HK-2 (cell line): Measurements from ENCODE around the gene ARHGAP11A.

Experiments
- DNase-seq: peaks from one replicate; pipeline ENCODE4 v3.0.0-alpha.2; 2018; ENCODE audit not compliant: unreplicated experiment

ARHGAP11A gene

DNA sequence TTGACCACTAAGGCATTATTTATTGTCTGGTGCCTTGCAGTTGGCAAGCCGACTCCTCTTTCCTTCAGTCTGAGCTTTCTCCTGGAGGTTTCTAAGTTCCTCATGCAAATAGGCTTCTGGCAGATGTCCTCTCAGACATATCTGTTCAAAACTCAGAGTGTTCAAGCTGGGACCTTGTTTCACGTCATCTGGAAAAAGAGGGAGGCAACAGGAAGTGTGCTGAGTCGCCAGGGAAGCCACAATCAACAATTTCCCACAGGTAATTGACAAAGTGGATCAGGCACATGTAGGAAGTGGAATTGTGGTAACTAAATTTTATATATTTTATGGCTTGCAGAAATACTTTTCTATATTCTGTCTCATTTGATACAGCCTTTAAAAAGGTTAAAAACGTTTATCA is 40.8 kb downstream of the ARHGAP11A start:
- DNase-seq = no peak

DNA sequence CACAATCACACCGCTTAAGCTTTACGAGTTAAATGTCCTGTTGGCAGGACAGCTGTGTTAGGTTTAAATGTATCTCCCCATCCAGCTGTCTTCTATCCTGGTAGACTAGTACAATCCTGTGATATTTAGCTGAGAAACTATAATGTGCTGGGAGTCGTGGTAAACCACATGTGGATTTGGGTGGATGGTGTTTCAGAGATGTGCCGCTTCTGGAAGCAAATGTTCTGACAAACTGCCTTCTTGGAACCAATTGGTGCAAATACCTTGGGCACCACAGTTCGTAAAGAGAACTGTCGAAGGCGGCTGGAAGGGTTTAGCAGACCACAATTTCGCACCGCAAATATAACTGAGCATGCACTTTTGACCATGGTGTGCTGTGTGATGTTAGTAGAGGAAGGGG is 41.2 kb downstream of the ARHGAP11A start:
- no peak for DNase-seq

DNA sequence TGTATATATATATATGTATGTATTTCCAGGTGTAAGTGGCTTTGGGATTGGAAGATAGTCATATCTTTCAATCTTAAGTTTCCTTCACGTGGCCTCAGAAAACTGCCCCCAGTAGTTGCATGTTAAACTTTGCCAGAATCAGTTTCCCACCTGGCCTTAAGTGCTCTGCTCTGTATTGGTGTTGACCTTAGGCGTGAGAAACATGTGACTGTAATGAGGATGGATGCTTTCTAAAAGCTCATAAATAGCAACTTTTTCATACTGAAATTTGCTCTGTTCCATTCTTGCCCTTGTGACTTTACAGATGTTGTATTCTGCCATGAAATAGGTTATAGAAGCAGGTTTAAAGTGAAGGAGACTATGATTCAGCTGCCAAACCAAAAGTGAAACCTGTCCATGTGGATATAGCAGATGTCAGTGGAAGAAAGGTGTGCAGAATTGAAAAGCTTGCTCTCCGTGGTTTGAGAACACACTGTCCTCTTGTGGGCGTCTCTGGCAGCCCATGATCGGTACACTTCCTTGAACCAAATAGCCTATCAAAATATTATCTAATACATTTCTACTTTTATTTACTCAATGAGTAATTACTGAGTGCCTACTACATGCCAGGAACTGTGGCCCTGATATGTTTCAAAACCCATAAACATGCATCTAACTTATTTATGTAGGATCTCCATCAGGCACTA is 42.0 kb downstream of the ARHGAP11A start:
- no peak for DNase-seq

- no peak for DNase-seq
These were observed 42.6 kb downstream of the ARHGAP11A start for GRCh38 chr15:32657941-32658340.

- DNase-seq = peak; percentile 58
These were observed 44.2 kb downstream of the ARHGAP11A start for GRCh38 chr15:32659340-32660155.

GRCh38 chr15:32663671-32664070 is 48.4 kb downstream of the ARHGAP11A start:
- DNase-seq = no peak

- no peak for DNase-seq
These were observed 49.5 kb downstream of the ARHGAP11A start for GRCh38 chr15:32664796-32665195.

DNA sequence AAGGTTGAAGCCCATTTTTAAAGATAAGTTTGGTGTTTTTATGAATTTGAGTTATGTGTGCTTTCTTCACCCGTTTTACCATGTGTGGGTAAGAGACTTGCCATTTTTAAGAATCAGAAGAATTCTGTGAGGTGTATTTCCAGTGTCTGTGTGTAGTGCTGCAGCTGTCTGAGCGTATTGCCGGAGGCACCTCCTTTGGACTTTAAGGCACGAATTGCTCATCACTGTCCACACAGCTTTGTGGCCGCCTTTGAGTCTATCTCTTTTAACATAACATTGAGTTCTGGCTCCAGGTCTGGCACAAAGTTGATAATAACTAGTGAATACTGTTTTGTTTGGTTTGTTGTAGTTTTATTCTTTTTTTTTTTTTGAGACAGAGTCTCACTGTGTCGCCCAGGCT is 52.0 kb downstream of the ARHGAP11A start:
- no peak for DNase-seq

DNA sequence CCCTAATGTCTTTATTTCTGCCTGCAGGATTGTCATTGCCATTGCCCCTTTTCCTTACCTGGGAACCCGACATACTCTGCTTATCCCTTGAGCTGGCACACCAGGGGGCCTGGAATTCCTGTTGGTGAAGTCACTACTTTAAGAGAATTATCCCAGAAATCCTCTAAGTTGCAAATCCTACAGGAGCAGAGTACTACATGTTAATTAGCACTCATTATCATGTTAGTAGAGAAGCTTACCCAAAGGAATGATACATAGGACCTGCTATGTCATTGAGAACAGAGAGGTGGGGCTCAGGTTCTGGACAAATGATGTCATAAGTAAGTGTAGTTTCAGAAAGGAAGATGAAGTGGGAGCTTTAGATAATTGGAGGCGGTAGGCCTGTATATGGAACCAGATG is 53.6 kb downstream of the ARHGAP11A start:
- no peak for DNase-seq

DNA sequence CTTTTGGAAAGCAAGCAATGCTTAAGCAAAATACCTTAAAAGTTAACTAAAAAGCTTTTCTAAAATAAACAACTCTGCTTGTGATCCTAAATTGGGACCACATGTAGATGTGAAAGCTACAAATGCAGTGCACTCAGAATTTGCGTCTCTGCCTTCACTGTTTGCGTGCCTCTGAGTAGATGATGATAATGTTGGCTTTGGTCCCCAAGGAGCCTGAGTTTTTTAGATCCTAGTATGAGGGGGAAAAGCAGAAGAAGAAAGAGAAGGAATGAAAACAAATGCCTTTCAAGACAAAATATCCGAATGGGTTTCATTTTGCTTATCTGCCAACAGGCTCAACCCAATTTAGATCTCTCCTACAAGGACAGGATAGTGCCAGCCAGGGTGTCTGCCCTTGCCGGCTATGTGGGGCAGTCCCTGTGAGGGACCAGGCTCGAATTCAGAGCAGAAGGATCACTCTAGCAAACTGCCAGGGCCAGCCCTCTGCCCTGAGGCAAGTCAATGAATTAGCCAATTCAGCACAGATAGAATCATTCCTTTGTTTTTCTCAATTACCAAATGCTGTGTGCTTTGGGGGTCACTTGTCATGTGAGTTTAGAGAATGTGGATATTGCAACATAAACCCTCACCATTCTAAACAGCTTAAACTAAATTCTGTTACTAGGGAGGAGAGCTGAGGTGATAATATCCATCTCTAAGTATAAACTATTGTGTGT is 54.8 kb downstream of the ARHGAP11A start:
- no peak for DNase-seq

GRCh38 chr15:32670623-32671022 is 55.3 kb downstream of the ARHGAP11A start:
- no peak for DNase-seq

DNA sequence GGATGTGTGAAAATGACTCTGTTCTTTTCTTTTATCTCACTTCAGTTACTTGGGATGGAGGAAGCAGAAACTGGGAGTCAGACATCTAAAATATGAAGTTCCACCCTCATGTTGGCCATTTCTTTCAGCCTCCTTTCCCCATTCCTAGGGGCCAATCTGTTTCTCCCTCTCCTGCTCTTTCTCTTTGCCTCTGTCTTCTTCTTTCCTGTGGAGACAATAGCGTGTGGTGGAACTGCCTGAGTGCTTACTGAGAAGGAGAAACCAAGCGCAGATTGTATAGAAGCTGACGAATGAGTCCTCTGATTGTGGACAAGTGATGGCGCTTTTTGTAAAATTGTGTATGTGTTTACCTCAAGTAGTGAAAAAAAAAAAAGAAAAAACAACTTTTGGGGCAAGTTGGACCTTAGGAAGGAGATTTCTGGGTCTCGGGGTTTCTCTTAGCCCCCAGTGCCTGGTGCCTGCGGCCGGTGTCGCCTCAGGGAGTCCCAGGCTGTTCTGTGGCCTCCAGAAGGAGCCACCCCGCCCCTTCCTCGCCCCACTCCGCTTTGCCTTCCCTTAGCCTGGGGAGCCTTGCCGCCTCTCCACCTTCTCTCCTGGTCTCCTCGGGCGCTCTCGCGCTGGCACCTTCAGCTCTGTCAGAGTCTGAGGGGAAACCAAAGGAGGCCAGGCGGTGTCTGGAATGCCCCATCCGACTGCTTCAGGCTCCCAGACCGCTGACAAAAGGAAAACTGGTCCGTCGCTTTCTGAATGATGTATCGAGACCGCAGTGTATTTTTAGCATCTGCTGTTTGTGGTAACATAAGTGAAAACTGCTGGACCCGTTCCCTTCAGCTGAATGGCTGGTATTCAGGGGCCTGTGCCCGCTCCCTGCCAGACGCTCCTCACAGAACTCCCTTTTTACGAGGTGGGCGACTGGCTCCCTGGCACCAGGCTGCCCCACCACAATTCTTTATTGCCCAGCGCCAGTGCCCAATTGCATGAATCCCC is 56.3 kb downstream of the ARHGAP11A start:
- no peak for DNase-seq

- DNase-seq = no peak
These were observed 59.4 kb downstream of the ARHGAP11A start for GRCh38 chr15:32674681-32675080.

GRCh38 chr15:32675466-32675865 is 60.2 kb downstream of the ARHGAP11A start:
- DNase-seq = no peak

DNA sequence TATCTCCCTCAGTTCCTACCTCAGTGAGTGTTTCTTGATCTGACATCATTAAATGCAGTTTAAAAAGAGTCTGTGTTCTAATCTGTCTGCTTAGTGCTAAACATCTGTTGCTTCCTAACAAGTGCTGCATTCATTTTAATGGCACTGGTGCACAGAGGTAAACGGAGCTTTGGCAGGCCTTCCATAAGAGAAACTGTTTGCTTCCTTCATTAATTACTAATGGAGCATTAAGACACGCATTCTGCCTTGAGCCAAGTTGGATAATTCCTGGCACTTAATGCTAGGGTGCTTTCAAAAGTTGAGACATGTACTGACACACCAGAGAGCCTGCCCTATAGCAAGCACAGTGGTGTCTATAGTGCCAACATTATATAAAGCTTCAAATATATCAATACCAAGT is 60.9 kb downstream of the ARHGAP11A start:
- no peak for DNase-seq

DNA sequence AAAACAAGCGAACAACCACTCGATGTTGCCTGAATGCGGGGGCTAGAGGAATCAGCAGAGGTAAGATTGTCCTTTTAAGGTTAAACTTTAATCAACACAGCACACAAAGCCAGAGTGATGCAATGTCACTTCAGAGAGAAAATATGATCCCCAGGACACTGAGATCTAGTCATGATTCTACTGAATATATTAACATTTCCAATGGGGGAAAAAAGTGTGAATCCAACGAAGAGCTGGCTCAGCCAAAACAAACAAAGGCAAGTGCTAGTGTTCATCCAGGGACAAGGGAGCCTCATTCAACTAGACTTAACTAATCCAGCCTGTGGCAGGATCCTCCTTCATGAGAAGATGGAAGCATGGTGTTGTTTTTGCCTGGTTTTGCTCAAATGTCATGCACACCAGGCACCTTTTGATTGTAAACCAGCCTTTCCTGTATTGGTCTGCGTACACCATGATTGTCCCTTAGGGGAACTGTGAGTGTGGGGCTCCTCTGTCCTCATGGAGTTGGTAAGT is 62.0 kb downstream of the ARHGAP11A start:
- no peak for DNase-seq

GRCh38 chr15:32679298-32679690 is 64.0 kb downstream of the ARHGAP11A start:
- no peak for DNase-seq

- no peak for DNase-seq
These were observed 67.3 kb downstream of the ARHGAP11A start for GRCh38 chr15:32682569-32682968.

DNA sequence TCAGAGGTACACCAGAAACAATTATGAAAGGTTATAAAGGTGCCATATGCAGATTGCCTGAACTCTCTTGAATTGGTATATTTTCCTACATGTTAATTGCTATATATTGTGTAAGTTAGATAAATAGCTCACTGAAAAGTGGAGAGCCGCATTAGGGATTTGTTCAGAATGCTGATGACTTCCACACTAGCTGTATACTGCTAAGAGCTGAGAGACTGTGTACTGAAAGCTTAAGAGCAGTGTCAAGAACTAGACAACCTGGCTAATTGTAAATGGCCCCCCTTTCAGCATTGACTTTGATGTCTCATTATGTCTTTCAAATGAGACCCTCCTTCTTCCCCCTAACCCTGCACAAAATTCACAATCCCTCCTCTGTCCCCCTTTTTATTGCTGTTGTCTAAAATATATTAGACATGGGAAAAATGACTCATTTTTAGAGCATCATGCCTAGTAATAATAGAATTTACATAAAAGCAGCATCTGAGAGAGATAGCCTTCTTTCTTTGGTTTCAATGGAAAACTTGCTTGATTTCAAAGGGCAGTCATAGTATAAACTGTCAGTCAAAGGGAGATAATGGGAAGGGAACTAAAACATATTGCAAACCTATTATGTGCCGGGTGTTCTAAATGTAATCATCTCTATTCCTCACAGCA is 67.8 kb downstream of the ARHGAP11A start:
- no peak for DNase-seq

GRCh38 chr15:32683906-32684584 is 68.7 kb downstream of the ARHGAP11A start:
- DNase-seq = peak; percentile 53
